IMR-90 (cell line): ENCODE results near the gene SREK1IP1. TPM values are rescaled to one million over a fixed set of nuclear protein-coding genes. Genes with fewer than 3 reads are reported as not detected.

Experiments used
- ATAC-seq: fragments of 200-7000 bp; cut with Tn5 transposase; 2 replicates; pipeline ENCODE4 v1.9.1; 2020; ENCODE audit warnings: low read depth, mild to moderate bottlenecking, moderate library complexity
- BruUV-seq: library from RNA; stranded (reverse); fragments of 400-500 nt; replicated peaks from 2 replicates; lab custom pipeline; 2021; lab: Mats Ljungman, UMichigan
- CTCF ChIA-PET: fragments of 300-600 bp; formaldehyde crosslinking; extraction: SDS; loops from one replicate; lab custom pipeline; 2021; ENCODE audit warnings: antibody characterized with exemption; lab: Yijun Ruan, JAX
- POLR2A ChIA-PET: fragments of 300-600 bp; sonication (Branson Sonifier 250); formaldehyde crosslinking; loops from one replicate; lab custom pipeline; 2022; ENCODE audit warnings: antibody characterized with exemption; ENCODE audit not compliant: unreplicated experiment; lab: Charles Lee
- DNase-seq: peaks from one replicate; pipeline ENCODE4 v3.0.0; 2013
- H2AFZ ChIP-seq: replicated peaks from 2 replicates; pipeline ENCODE3; 2013; ENCODE audit warnings: low read length, mild to moderate bottlenecking; ENCODE audit not compliant: poor library complexity
- H2AK5ac ChIP-seq: 2 replicates; pipeline ENCODE4 v1.6.1; 2013; ENCODE audit warnings: low read depth, low read length, inconsistent platforms
- H2AK9ac ChIP-seq: replicated peaks from 2 replicates; pipeline ENCODE3; 2013; ENCODE audit warnings: mild to moderate bottlenecking, low read depth, low read length, moderate library complexity; ENCODE audit not compliant: poor library complexity
- H2BK120ac ChIP-seq: 2 replicates; pipeline ENCODE4 v1.6.1; 2013; ENCODE audit warnings: low read depth, low read length, inconsistent platforms
- H2BK15ac ChIP-seq: 3 replicates; pipeline ENCODE4 v1.6.1; 2013; ENCODE audit warnings: low read depth, low read length, inconsistent platforms
- H2BK20ac ChIP-seq: 2 replicates; pipeline ENCODE4 v1.6.1; 2013; ENCODE audit warnings: low read depth, mild to moderate bottlenecking, inconsistent platforms, low read length, moderate library complexity
- H2BK5ac ChIP-seq: 2 replicates; pipeline ENCODE4 v1.6.1; 2013; ENCODE audit warnings: mild to moderate bottlenecking, low read depth, low read length, inconsistent platforms; ENCODE audit not compliant: poor library complexity, severe bottlenecking
- H3K14ac ChIP-seq: replicated peaks from 2 replicates; pipeline ENCODE4 v1.6.1; 2013; ENCODE audit warnings: low read depth, low read length, inconsistent platforms
- H3K18ac ChIP-seq: 2 replicates; pipeline ENCODE4 v1.6.1; 2013; ENCODE audit warnings: low read depth, low read length, control low read depth
- H3K23ac ChIP-seq: 2 replicates; pipeline ENCODE4 v1.6.1; 2013; ENCODE audit warnings: low read depth, low read length, inconsistent platforms
- H3K27ac ChIP-seq: 2 replicates; pipeline ENCODE4 v1.5.1; 2013; ENCODE audit warnings: mild to moderate bottlenecking, control low read depth, low read length; ENCODE audit not compliant: insufficient read depth
- H3K27me3 ChIP-seq: 2 replicates; pipeline ENCODE4 v1.6.1; 2013; ENCODE audit warnings: low read length; ENCODE audit not compliant: control insufficient read depth, insufficient read depth
- H3K36me3 ChIP-seq: 2 replicates; pipeline ENCODE4 v1.6.1; 2013; ENCODE audit warnings: low read length, mixed read lengths; ENCODE audit not compliant: control insufficient read depth, insufficient read depth
- H3K4ac ChIP-seq: 2 replicates; pipeline ENCODE4 v1.6.1; 2013; ENCODE audit warnings: low read depth, low read length, inconsistent platforms
- H3K4me1 ChIP-seq: 2 replicates; pipeline ENCODE4 v1.6.1; 2013; ENCODE audit warnings: low read length, mixed read lengths; ENCODE audit not compliant: control insufficient read depth, insufficient read depth
- H3K4me2 ChIP-seq: 2 replicates; pipeline ENCODE4 v1.6.1; 2013; ENCODE audit warnings: low read depth, mild to moderate bottlenecking, control low read depth, low read length, moderate library complexity
- H3K4me3 ChIP-seq: 2 replicates; pipeline ENCODE4 v1.5.1; 2013; ENCODE audit warnings: low read depth, mild to moderate bottlenecking, control low read depth, low read length, moderate library complexity; ENCODE audit not compliant: insufficient read depth
- H3K56ac ChIP-seq: 2 replicates; pipeline ENCODE4 v1.6.1; 2013; ENCODE audit warnings: low read length, inconsistent platforms; ENCODE audit not compliant: insufficient read depth; ENCODE audit errors: extremely low read depth
- H3K79me1 ChIP-seq, 2 experiments: 2 replicates each; pipeline ENCODE4 v1.6.1; 2013; ENCODE audit warnings: low read length in 2 of 2, inconsistent platforms in 1 of 2, low read depth in 1 of 2
- H3K9ac ChIP-seq: 2 replicates; pipeline ENCODE4 v1.6.1; 2013; ENCODE audit warnings: low read depth, low read length, control low read depth
- H3K9me1 ChIP-seq: 2 replicates; pipeline ENCODE4 v1.6.1; 2013; ENCODE audit warnings: low read length, inconsistent platforms; ENCODE audit not compliant: insufficient read depth
- H3K9me3 ChIP-seq: 2 replicates; pipeline ENCODE4 v1.6.1; 2013; ENCODE audit warnings: low read length; ENCODE audit not compliant: control insufficient read depth, insufficient read depth
- H4K20me1 ChIP-seq: 2 replicates; pipeline ENCODE4 v1.6.1; 2013; ENCODE audit warnings: low read length, inconsistent platforms; ENCODE audit not compliant: insufficient read depth
- H4K5ac ChIP-seq: 2 replicates; pipeline ENCODE4 v1.6.1; 2013; ENCODE audit warnings: mild to moderate bottlenecking, low read depth, low read length, control low read depth
- H4K8ac ChIP-seq, 2 experiments: 2 replicates each; pipeline ENCODE4 v1.6.1; 2013; ENCODE audit warnings: low read depth in 2 of 2, low read length in 2 of 2, control low read depth in 1 of 2, inconsistent platforms in 1 of 2
- H4K91ac ChIP-seq: 2 replicates; pipeline ENCODE4 v1.6.1; 2013; ENCODE audit warnings: low read depth, low read length, inconsistent platforms; ENCODE audit not compliant: insufficient read depth
- CEBPB ChIP-seq: IDR thresholded peaks from 2 replicates; pipeline ENCODE4 v1.6.1; 2012; ENCODE audit warnings: low read depth, low read length, improper control_type of control experiment
- FOS ChIP-seq: fragments of 150-350 bp; IDR thresholded peaks from 2 replicates; pipeline ENCODE4 v1.6.1; 2016; ENCODE audit warnings: low read depth, low read length
- WGBS, 2 experiments: methylation state at CpG; one replicate each; pipeline versions ENCODE4 v1.1.5 to v1.1.7; 2013; ENCODE audit warnings: missing lambda C conversion rate in 2 of 2; ENCODE audit not compliant: insufficient read length in 1 of 2; ENCODE audit errors: extremely low coverage in 2 of 2; 5-methylcytosine and 5-hydroxymethylcytosine counted together
- dilution Hi-C: fragments of 300-500 bp; cut with HindIII; formaldehyde crosslinking; loops from one replicate; pipeline ENCODE4 v1.14.3; 2018; ENCODE audit warnings: low sequenced_read_pairs; ENCODE audit not compliant: unreplicated experiment
- in situ Hi-C: fragments of 300-500 bp; cut with MboI; formaldehyde crosslinking; loops from 3 replicates; pipeline ENCODE4 v1.14.3; 2019; ENCODE audit warnings: low sequenced_read_pairs, inconsistent platforms, mixed read lengths
- intact Hi-C: fragments of 100-400 bp; cut with micrococcal nuclease; formaldehyde crosslinking; loops from 2 replicates; pipeline ENCODE4 v1.10.0; 2022
- polyA plus RNA-seq, 3 experiments: library from polyadenylated mRNA; depleted of rRNA; stranded (reverse); fragments of >200 nt; gene quantifications; 2 replicates each; pipeline ENCODE4 v1.2.3, GENCODE V29; 2012; ENCODE audit warnings: low replicate concordance in 1 of 3
- total RNA-seq: library from RNA; depleted of rRNA; stranded (reverse); fragments of >200 nt; gene quantifications from 2 replicates; pipeline ENCODE4 v1.2.3, GENCODE V29; 2012

The SREK1IP1 gene
- total and polyA plus RNA-seq, 2 of the 4 experiments (the other 2 are of a cell fraction), result 3.3 to 6.5 TPM

DNA sequence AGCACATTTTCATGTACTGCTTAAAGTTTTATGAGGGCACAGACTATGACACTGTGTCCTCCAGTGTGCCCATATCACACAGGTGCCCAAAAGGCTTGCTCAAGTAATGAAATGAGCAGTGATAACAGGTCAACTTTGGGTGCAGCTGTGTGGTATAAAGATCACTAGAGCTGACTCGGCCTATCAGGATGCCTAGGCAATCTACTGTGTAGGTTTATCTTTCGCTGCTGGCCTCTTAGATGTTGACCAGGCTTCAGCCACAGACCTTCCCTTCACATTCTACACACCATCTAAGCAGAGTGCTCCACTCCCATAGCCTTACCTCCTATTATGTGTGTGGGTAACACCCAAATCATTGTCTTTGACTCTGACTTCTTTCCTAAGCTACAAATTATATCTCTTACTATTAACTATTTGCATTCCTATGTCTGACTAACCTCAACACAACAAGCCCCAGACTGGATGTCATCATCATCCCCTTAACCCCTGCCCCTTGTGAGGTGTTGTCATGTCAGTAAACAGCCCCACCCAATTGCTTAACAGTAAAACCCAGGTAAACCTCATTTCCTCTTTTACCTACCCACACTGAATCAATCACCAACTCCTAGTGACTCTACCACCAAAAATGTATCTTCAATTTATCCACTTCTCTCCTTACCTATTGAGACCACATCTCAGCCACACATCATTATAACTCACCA is 2.5 kb downstream of the SREK1IP1 start:
- in situ Hi-C loops, result no loop called here
- dilution Hi-C loops, result no loop called here
- H3K27me3 ChIP-seq, result no peaks in the 10 kb centered on the region
- H2AFZ ChIP-seq, result no peak overlapping the region
- no peak overlapping the region for H2BK120ac ChIP-seq
- no CpG with 5 or more reads among the region's 2 CpGs for WGBS, 2 experiments
- no peak overlapping the region; the same call in 1 of the 2 replicates for H3K4me2 ChIP-seq
- no TSS peak for BruUV-seq
- peak; percentile 67 for TF ChIP-seq CEBPB
- no peak for TF ChIP-seq FOS
- no peaks in the 10 kb centered on the region; the same call in 1 of the 2 replicates for H4K20me1 ChIP-seq
- no peak overlapping the region for H2AK9ac ChIP-seq
- no peak overlapping the region for H2BK15ac ChIP-seq
- H4K8ac ChIP-seq, result no peak overlapping the region
- H2BK20ac ChIP-seq, result no peak overlapping the region
- ATAC-seq (no peak), DNase-seq (peak; percentile 40)
- 0 out of 2 replicates have a peak overlapping the region, but pooled peaks have one; percentile 64 for H3K23ac ChIP-seq
- H2AK5ac ChIP-seq, result peak overlapping the region; percentile 66; the same call in 1 of the 2 replicates
- H3K9me3 ChIP-seq, result no peaks in the 10 kb centered on the region
- H4K5ac ChIP-seq, result no peak overlapping the region
- no peak overlapping the region for H3K18ac ChIP-seq
- H3K4ac ChIP-seq, result no peak overlapping the region
- H2BK5ac ChIP-seq, result no peak overlapping the region
- no peak overlapping the region for H3K27ac ChIP-seq
- no peak overlapping the region for H3K56ac ChIP-seq
- H3K4me3 ChIP-seq, result no peak overlapping the region
- peaks cover 33 to 49% of the 10 kb centered on the region in 2 experiments for H3K79me1 ChIP-seq
- H3K36me3 ChIP-seq, result peaks cover 4% of the 10 kb centered on the region
- H3K14ac ChIP-seq, result no peak overlapping the region
- CTCF ChIA-PET, result no interaction called here
- peaks cover 5% of the 10 kb centered on the region for H3K4me1 ChIP-seq
- H4K91ac ChIP-seq, result no peak overlapping the region
- intact Hi-C loops, result loop anchor here (5.0 kb wide), 1 partner anchor 129 kb away; no protein-coding TSS in a partner anchor
- POLR2A ChIA-PET, result no interaction called here
- peaks cover 13% of the 10 kb centered on the region for H3K9me1 ChIP-seq
- H3K9ac ChIP-seq, result no peak overlapping the region
